Measurements from ENCODE around the gene UMPS.
A peak's percentile ranks its signal among the peaks of the same experiment; 100 is the strongest.
"Not testable (repeated sequence)": the region's sequence is repeated elsewhere in the genome, so short reads cannot be mapped to it uniquely, and the experiment has no call there.

Gene UMPS

DNA sequence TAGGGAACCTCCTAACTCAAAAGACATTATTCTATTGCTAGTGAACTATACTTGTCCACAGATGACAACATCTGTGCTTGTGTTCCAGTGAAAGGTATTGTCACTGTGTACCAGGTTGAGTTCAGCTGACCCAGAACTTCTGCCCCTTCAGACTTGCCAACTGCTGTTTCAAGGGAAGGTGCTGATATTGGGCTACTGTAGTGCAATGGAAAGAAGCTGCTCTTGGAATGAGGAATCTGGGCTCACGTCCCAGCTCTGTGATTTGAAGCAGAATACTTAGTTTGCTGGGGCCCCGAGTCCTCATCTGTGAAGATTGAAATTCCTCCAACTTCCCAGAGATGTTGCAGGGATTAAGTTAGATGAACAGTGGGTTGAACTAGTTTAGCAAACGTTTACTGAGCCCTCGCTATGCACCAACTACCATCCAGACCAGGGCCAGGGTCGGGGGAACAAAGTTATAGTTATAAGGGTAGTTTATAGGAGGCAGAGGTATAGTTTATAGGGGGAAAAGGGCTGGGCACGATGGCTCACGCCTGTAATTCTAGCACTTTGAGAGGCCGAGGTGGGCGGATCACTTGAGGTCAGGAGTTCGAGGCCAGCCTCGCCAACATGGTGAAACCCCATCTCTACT is 15.9 kb upstream of the UMPS start:
- Histone ChIP-seq H3K4me3 (ENCODE audit: low read length) (no peak overlapping the region), H3K36me3 (ENCODE audit: insufficient read depth, low read length) (no peaks in the 10 kb centered on the region), H3K9ac (ENCODE audit: low read depth, low read length) (no peak overlapping the region), H3K27me3 (ENCODE audit: control insufficient read depth, insufficient read depth, low read length) (peaks cover 13% of the 10 kb centered on the region), H3K9me3 (replicated peaks; ENCODE audit: low read length) (no peaks in the 10 kb centered on the region), H3K4me1 (ENCODE audit: control insufficient read depth, insufficient read depth, low read length) (no peaks in the 10 kb centered on the region), H3K4me2 (ENCODE audit: low read length) (no peak overlapping the region)

GRCh38 chr3:124722589-124722988 is 7.7 kb upstream of the UMPS start:
- Histone ChIP-seq H3K27me3 (ENCODE audit: control insufficient read depth, insufficient read depth, low read length) (peaks cover 43% of the 10 kb centered on the region), H3K9ac (ENCODE audit: low read depth, low read length) (no peak overlapping the region), H3K36me3 (ENCODE audit: insufficient read depth, low read length) (no peaks in the 10 kb centered on the region), H3K4me1 (ENCODE audit: control insufficient read depth, insufficient read depth, low read length) (no peaks in the 10 kb centered on the region), H3K9me3 (replicated peaks; ENCODE audit: low read length) (no peaks in the 10 kb centered on the region), H3K4me2 (ENCODE audit: low read length) (no peak overlapping the region), H3K4me3 (ENCODE audit: low read length) (no peak overlapping the region)

DNA sequence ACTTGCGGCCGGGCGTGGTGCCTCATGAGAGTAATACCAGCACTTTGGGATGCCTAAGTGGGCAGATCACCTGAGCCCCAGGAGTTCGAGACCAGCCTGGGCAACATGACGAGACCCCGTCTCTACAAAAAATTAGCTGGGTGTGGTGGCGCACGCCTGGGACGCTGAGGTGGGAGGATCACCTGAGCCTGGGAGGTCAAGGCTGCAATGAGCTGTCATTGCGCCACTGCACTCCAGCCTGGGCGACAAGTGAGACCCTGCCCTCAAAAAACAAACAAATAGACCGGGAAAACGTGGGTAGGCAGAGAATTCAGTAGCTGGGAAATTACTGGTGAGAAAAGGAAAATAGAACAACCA is 667 bp downstream of the UMPS start:
- peak overlapping the region; percentile 100 for H3K4me3 ChIP-seq (ENCODE audit: low read length)
- peak overlapping the region; percentile 91 for H3K4me2 ChIP-seq (ENCODE audit: low read length)
- peaks cover 15% of the 10 kb centered on the region for H3K4me1 ChIP-seq (ENCODE audit: control insufficient read depth, insufficient read depth, low read length)
- H3K27me3 ChIP-seq (ENCODE audit: control insufficient read depth, insufficient read depth, low read length): peaks cover 7% of the 10 kb centered on the region
- peak overlapping the region; percentile 97 for H3K9ac ChIP-seq (ENCODE audit: low read depth, low read length)
- H3K36me3 ChIP-seq (ENCODE audit: insufficient read depth, low read length): no peaks in the 10 kb centered on the region
- H3K9me3 ChIP-seq (replicated peaks; ENCODE audit: low read length): no peaks in the 10 kb centered on the region

- H3K9ac ChIP-seq (ENCODE audit: low read depth, low read length): no peak overlapping the region
- H3K4me3 ChIP-seq (ENCODE audit: low read length): no peak overlapping the region
- H3K4me1 ChIP-seq (ENCODE audit: control insufficient read depth, insufficient read depth, low read length): peaks cover 15% of the 10 kb centered on the region
Observed at GRCh38 chr3:124731760-124732159, 1.5 kb downstream of the UMPS start.

GRCh38 chr3:124741027-124741426 is 10.8 kb downstream of the UMPS start:
- Histone ChIP-seq H3K4me2 (ENCODE audit: low read length) (no peak overlapping the region), H3K36me3 (ENCODE audit: insufficient read depth, low read length) (peaks cover 30% of the 10 kb centered on the region), H3K4me1 (ENCODE audit: control insufficient read depth, insufficient read depth, low read length) (no peaks in the 10 kb centered on the region), H3K9ac (ENCODE audit: low read depth, low read length) (no peak overlapping the region), H3K27me3 (ENCODE audit: control insufficient read depth, insufficient read depth, low read length) (no peaks in the 10 kb centered on the region), H3K9me3 (replicated peaks; ENCODE audit: low read length) (no peaks in the 10 kb centered on the region), H3K4me3 (ENCODE audit: low read length) (no peak overlapping the region)

More at GRCh38 chr3:124731760-124732159, 1.5 kb downstream of the UMPS start:
- peak overlapping the region; percentile 91 for H3K4me2 ChIP-seq (ENCODE audit: low read length)
- H3K27me3 ChIP-seq (ENCODE audit: control insufficient read depth, insufficient read depth, low read length): no peaks in the 10 kb centered on the region
- no peaks in the 10 kb centered on the region for H3K9me3 ChIP-seq (replicated peaks; ENCODE audit: low read length)
- H3K36me3 ChIP-seq (ENCODE audit: insufficient read depth, low read length): no peaks in the 10 kb centered on the region

DNA sequence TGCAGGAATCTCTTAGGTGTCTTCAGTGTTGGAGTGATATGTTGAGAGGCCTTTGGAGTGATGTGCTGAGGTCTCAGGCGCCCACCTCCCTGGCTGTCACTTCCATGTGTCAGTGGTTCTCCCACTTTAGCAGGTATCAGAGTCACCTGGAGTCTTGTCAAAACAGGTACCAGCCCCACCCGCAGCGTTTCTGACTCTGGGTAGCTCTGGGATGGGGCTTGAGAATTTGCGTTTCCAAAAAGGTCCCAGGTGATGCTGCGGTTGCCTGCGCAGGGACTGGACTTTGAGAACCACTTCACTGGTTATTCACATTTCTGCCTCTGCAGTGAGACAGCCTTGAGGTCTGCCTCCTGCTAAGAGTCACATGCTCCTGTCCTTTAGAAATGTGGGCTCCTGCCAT is 15.5 kb downstream of the UMPS start:
- no peak overlapping the region for H3K4me3 ChIP-seq (ENCODE audit: low read length)
- no peak overlapping the region for H3K4me2 ChIP-seq (ENCODE audit: low read length)
- H3K36me3 ChIP-seq (ENCODE audit: insufficient read depth, low read length): peaks cover 25% of the 10 kb centered on the region
- no peak overlapping the region for H3K9ac ChIP-seq (ENCODE audit: low read depth, low read length)
- no peaks in the 10 kb centered on the region for H3K27me3 ChIP-seq (ENCODE audit: control insufficient read depth, insufficient read depth, low read length)
- H3K9me3 ChIP-seq (replicated peaks; ENCODE audit: low read length): no peaks in the 10 kb centered on the region
- no peaks in the 10 kb centered on the region for H3K4me1 ChIP-seq (ENCODE audit: control insufficient read depth, insufficient read depth, low read length)

GRCh38 chr3:124747111-124747981 is 17.1 kb downstream of the UMPS start:
- H3K4me1 ChIP-seq (ENCODE audit: control insufficient read depth, insufficient read depth, low read length): no peaks in the 10 kb centered on the region
- no peaks in the 10 kb centered on the region for H3K9me3 ChIP-seq (replicated peaks; ENCODE audit: low read length)
- H3K36me3 ChIP-seq (ENCODE audit: insufficient read depth, low read length): peaks cover 25% of the 10 kb centered on the region
- no peak overlapping the region for H3K9ac ChIP-seq (ENCODE audit: low read depth, low read length)
- H3K4me2 ChIP-seq (ENCODE audit: low read length): no peak overlapping the region
- no peaks in the 10 kb centered on the region for H3K27me3 ChIP-seq (ENCODE audit: control insufficient read depth, insufficient read depth, low read length)
- H3K4me3 ChIP-seq (ENCODE audit: low read length): no peak overlapping the region

- Histone ChIP-seq H3K9ac (ENCODE audit: low read depth, low read length) (no peak overlapping the region), H3K4me2 (ENCODE audit: low read length) (no peak overlapping the region), H3K36me3 (ENCODE audit: insufficient read depth, low read length) (peaks cover 23% of the 10 kb centered on the region), H3K4me3 (ENCODE audit: low read length) (no peak overlapping the region), H3K27me3 (ENCODE audit: control insufficient read depth, insufficient read depth, low read length) (no peaks in the 10 kb centered on the region), H3K9me3 (replicated peaks; ENCODE audit: low read length) (no peaks in the 10 kb centered on the region), H3K4me1 (ENCODE audit: control insufficient read depth, insufficient read depth, low read length) (no peaks in the 10 kb centered on the region)
Observed at GRCh38 chr3:124748560-124749198, 18.4 kb downstream of the UMPS start.

DNA sequence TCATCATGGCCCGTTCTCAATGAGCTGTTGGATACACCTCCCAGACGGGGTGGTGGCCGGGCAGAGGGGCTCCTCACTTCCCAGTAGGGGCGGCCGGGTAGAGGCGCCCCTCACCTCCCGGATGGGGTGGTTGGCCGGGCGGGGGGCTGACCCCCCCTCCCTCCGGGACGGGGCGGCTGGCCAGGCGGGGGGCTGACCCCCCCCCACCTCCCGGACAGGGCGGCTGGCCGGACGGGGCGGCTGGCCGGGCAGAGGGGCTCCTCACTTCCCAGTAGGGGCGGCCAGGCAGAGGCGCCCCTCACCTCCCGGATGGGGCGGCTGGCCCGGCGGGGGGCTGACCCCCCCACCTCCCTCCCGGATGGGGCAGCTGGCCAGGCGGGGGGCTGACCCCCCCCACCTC is 19.6 kb downstream of the UMPS start:
- H3K36me3 ChIP-seq (ENCODE audit: insufficient read depth, low read length): peaks cover 15% of the 10 kb centered on the region
- H3K9ac ChIP-seq (ENCODE audit: low read depth, low read length); H3K27me3 ChIP-seq (ENCODE audit: control insufficient read depth, insufficient read depth, low read length); H3K4me2 ChIP-seq (ENCODE audit: low read length); H3K4me1 ChIP-seq (ENCODE audit: control insufficient read depth, insufficient read depth, low read length); H3K9me3 ChIP-seq (replicated peaks; ENCODE audit: low read length); H3K4me3 ChIP-seq (ENCODE audit: low read length): not testable (repeated sequence)

- Histone ChIP-seq H3K36me3 (ENCODE audit: insufficient read depth, low read length) (peaks cover 7% of the 10 kb centered on the region), H3K4me1 (ENCODE audit: control insufficient read depth, insufficient read depth, low read length) (no peaks in the 10 kb centered on the region), H3K4me2 (ENCODE audit: low read length) (no peak overlapping the region), H3K9me3 (replicated peaks; ENCODE audit: low read length) (no peaks in the 10 kb centered on the region), H3K4me3 (ENCODE audit: low read length) (no peak overlapping the region), H3K9ac (ENCODE audit: low read depth, low read length) (no peak overlapping the region), H3K27me3 (ENCODE audit: control insufficient read depth, insufficient read depth, low read length) (no peaks in the 10 kb centered on the region)
Observed at GRCh38 chr3:124751501-124751900, 21.2 kb downstream of the UMPS start.

DNA sequence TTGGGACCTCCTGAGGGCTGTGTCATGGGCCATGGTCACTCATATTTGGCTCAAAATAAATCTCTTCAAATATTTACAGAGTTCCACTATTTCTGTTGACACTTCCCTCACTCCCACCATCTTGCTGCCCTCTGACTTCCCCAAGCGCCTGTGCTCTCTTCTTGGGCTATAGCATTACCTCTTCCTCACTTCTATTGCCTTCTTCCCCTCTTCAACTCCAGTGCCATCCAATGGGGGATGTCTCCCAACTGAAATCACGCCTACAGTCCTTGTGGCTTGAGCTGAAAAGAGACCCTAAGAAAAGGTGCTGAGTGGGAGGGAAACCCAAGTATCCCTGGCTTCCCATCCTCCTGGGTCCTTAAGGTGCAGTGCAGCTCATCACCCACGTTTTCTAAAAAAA is 21.8 kb downstream of the UMPS start:
- no peak overlapping the region for H3K4me2 ChIP-seq (ENCODE audit: low read length)
- H3K4me1 ChIP-seq (ENCODE audit: control insufficient read depth, insufficient read depth, low read length): no peaks in the 10 kb centered on the region
- no peaks in the 10 kb centered on the region for H3K27me3 ChIP-seq (ENCODE audit: control insufficient read depth, insufficient read depth, low read length)
- H3K36me3 ChIP-seq (ENCODE audit: insufficient read depth, low read length): peaks cover 3% of the 10 kb centered on the region
- no peak overlapping the region for H3K4me3 ChIP-seq (ENCODE audit: low read length)
- no peaks in the 10 kb centered on the region for H3K9me3 ChIP-seq (replicated peaks; ENCODE audit: low read length)
- H3K9ac ChIP-seq (ENCODE audit: low read depth, low read length): no peak overlapping the region
